ENCODE data around the gene SERTAD3. TPM values are rescaled to one million over a fixed set of nuclear protein-coding genes. Genes with fewer than 3 reads are reported as not detected.
A peak's percentile ranks its signal among the peaks of the same experiment; 100 is the strongest.
"Not testable (repeated sequence)": the region's sequence is repeated elsewhere in the genome, so short reads cannot be mapped to it uniquely, and the experiment has no call there.

The SERTAD3 gene
- polyA plus RNA-seq, 1 donor: 30.6 TPM

DNA sequence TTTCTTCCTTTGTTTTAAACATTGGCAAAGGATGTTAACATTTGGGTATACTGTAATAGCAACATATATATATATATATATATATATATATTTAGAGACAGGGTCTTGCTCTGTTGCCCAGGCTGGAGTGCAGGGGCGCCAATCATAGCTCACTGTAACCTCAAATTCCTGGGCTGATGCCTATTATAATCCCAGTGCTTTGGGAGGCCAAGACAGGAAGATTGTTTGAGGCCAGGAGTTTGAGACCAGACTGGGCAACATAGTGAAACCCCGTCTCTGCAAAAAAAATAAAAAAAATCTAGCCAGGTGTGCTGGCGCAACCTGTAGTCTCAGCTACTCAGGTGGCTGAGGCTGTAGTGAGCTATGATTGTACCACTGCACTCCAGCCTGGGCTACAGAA, 16.1 kb upstream of the SERTAD3 start:
- no peak for DNase-seq

DNA sequence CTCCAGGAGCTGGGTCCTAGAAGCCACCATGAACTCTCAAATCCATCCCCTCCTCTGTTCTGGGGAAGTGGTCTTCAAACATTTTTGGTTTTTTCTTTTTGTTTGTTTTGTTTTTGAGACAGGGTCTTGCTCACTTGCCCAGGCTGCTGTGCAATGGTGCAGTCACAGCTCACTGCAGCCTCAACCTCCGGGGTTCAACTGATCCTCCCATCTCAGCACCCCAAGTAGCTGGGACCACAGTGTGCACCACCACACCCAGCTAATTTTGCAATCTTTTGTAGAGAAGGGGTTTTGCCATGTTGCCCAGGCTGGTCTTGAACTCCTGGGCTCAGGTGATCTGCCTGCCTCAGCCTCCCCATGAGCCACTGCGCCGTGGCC, 14.5 kb upstream of the SERTAD3 start:
- DNase-seq: no peak

DNA sequence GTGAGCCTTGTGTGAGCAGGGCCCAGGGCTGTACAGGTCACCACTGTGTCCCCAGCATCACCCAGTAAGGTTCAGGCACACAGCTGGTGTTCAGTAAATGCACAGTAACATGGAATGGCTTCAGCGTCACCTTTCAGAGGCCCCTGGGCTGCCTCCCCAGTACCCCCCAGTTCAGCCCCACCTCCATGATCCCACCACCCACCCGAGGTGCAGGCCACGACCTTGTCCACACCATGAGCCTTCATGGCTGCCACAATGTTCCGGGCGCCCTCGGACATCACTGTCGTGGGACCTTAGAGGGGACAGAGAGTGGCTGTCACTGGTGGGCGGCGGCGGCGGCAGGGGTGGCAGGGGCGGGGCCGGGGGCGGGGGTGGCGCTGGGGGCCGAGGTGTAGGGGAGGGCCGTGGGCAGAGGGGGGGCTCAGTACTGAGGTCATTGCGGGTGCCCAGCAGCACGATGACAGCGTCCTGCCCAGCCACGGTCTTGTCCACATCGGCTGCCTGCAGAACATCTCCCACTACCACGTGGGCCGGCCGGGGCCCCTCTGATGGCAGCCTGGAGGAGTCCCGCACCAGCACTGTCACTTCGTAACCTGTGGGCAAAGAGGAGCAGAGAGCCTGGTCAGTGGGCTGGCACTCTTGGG, 13.9 kb upstream of the SERTAD3 start:
- DNase-seq: no peak

DNA sequence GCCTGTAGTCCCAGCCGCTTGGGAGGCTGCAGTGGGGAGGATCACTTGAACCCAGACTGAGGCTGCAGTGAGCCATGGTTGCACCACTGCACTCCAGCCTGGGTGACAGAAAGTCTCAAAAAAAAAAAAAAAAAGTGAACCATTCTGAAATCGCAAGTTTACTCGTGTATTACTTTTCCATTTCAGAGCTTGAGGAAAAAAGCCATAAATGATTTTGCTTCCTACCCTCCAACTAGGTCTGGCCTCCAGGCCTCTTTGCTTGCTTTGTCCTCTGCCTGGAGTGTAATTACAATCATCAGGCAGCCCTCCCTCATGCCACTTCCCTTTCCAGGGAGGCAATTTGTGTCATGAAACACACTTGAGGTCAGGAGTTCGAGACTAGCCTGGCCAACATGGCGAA, 12.9 kb upstream of the SERTAD3 start:
- no peak for DNase-seq

DNA sequence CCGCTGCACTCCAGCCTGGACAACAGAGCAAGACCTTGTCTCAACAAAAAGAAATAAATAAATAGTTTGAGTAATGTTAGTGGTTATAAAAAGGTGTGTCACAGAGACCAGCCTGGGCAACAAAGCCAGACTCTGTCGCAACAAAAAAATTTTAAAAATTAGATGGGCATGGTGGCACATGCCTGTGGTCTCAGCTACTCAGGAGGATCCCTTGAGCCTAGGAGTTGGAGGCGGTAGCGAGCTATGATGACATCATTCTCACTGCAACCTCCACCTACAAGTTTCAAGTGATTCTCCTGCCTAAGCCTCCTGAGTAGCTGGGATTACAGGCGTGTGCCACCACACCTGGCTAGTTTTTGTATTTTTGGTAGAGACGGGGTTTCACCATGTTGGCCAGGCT, 9.8 kb upstream of the SERTAD3 start:
- DNase-seq: not testable (repeated sequence)

DNA sequence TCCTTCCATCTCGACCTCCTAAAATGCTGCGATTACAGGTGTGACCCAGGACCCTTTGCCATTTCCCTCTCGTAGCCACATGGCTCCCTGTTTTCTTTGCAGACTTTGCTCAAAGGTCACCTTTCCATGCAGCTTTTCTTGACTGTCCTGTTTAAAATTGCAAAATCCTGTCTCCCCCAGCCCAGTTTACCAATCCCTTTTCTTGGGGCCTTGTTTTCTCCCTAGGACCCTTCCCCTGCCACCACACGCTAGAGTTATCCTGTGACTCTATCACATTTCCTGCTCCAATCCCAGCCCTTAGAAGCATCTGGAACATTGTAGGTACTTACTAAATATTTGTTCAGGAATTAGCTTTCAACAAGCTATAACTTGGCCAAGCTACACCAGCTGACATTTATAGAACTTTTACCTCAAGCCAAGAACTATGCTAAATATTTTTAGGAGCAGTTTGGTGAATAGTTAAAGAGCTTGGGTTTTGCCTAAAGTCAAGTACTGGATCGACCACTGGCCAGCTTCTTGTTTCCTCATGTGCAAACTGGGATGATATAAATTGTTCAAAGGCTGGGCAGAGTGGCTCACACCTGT, 9.1 kb upstream of the SERTAD3 start:
- no peak for DNase-seq

DNA sequence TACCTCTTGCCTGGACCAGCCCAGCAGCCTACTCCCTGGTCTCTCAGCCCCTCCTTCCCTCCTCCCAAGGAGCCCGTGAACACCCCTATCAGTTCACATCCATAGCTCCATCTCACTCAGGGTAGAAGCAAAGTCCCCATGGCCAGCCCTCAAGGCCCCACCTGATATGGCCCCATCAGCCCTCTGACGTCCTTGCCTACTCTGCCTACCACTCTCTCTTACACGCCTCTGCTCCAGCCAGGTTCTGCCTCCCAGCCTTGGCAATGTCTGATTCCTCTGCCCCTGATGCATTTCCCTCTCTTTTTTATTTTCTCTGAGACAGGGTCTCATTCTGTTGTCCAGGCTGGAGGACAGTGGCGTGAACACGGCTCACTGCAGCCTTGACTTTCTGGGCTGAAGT, 7.9 kb upstream of the SERTAD3 start:
- no peak for DNase-seq

DNA sequence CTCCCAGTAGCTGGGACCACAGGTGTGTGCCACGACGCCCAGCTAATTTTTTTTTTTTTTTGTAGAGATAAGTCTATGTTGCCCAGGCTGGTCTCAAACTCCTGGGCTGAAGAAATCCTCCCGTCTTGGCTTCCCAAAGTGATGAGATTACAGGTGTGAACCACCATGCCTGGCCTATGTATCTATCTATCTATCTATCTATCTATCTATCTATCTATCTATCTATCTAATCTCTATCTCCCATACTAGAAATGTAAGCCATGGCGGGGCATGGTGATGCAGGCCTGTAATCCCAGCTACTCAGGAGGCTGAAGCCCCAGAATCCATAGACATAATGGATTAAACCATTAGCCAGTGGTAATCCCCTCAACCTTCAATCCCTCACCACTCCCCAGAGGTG, 6.5 kb upstream of the SERTAD3 start:
- no peak for DNase-seq

DNA sequence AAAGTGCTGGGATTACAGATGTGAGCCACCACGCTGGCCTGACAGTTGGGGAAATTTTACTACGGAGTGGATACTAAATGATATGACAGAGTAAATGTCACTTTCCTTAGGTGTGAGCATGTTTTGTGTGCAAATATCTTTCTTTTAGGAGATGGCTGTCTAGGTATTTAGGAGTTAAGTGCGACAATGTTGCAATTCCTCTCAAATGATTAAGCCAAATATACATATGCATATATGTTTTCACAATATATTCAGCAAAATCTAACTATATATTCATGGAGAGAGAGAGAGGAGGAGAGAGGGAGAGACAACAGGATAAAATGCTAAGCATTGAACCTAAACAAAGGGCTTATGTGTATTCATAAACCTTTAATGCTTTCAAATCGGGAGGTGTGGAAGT, 5.4 kb upstream of the SERTAD3 start:
- DNase-seq: no peak

DNA sequence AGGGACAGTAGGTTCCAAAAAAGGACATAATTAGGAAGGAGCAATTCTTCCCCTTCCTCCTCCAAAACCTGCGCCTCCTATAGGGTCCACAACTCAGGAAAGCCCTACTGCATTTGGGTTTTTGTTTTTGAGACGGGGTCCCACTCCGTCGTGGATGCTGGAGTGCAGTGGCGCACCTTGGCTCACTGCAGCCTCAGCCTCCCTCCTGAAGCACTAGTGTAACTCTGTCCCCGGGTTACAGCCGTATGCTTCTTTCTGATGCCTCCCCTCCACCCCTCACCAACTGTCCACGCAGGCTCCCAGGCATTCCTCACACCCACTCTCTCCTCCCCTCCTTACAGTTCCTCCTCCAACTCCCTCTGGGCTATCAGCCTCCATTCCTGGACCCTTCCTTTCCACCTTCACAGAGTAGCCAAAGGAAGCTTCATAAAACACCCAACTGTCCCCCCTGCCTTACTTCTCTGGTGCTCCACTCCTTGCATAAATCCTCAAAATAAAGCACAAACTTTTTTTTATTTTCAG, 2.2 kb upstream of the SERTAD3 start:
- DNase-seq: no peak

DNA sequence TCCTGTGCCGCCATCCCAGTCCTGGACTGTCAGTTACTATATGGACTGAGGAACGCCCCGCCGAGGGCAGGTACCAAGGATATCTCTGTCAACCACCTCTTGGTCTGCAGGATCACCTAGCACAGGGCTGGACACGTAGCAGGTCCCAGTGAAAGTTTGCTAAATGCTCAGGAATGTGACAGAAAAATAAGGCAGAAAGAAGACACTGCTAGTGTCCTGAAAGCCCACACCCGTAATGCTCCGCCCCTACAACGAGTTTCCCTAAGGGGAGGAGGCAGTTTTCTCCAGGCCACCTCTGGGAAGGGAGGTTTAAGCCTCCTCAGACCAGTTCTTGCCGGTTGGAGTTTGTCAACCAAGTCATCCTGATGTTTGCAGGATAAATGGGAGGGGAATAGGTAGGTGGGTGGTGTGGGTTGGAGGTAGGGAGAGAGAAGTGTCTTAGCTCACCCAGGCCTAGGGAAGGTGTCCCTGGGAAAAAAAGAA, 1.7 kb upstream of the SERTAD3 start:
- DNase-seq: no peak

DNA sequence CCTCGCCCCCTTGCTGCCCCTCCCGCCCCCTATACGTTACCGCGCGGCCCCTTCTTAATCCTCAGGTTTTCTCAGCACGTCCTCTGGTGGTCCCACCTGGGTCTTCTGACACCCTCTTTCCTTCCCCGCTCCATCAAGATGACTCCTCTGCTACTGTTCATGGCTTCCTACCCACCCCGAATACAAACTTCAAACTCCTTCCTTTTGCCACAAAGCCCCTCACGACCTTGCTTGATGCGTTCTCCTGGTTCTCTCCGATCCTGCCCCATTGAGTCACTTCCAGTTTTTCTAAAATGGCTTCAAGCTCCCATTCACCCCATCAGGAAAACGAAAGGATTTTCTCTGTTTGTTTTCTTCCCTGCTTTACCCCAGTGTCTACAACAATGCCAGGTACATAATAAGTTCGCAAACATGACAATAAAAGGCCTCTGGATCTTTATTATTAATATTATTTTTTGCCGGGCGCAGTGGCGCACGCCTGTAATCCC, 734 bp upstream of the SERTAD3 start:
- DNase-seq: no peak

DNA sequence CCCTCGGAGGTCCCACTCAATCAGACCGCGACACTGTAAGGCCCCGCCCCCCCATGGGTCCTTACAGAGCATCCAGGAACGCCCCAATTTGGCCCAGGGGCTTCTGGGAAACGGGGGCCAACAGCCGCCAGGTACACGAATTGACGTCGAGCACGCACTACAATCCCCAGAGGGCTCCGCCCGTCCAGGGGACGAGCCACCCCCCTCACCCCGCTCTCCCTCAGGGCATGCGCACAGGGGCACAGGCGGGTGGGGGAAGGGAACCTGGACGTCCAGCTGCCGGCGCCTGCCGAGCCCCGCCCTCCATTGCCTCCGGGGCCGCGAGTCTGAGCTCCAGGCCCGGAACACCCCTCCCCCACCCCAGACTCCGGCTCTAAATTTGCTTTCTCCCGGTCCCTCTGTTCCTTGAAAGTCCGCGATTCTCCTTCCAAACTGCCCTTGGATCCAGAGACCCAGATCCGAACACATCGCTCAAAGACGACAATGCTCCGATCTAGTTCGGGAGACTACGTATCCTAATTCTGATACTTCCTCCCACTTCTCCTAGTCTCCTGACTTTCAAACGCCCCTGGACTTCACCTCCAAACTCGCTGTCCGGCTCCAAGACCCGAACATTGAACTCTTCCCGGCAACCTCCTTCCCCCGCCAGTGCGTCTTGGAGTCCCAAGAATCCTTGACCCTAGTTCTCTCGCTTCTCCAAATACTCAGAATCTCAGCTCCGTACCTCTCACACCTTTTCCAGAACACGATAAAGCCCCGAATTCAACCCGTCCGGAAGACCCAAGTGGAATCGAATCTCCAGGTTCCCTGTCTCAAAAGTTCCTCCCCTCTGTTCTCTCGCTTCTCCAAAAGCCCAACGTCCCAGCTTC, 770 bp downstream of the SERTAD3 start:
- DNase-seq: peak; percentile 100

DNA sequence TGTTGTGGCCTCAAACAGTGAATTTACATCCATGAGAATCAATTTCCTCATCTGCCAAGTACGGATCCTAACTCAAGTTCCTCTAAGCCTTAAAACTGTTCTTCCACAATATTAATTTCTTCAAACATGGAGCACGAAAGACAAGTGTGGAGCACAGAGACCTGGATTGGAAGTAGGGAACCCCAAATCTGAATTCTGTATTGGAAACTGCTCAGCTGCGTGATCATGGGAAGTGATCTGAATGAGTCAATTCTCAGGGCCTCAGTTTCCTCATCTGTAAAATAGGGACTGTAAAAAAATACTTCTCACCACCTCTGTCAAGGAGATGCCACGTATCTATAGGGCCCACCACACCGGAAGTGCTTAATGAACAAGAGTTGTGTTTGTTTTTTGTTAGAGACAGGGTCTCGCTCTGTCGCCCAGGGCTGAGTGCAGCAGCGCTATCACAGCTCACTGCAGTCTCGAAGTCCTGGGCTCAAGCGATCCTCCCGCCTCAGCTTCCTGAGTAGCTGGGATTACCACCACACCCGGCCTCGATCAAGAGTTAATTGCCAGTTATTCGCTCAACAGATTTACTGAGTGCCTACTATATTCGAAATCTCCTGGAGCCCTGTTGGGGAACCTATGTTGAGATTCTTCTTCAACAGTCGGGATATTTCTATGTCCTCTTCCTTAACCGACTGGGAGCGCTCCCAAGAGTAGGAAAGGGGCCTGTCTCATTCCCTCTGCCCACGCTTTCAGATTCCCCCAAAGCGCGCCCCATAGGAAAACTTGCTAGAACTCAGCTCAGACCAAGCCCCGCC, 1.6 kb downstream of the SERTAD3 start:
- no peak for DNase-seq

DNA sequence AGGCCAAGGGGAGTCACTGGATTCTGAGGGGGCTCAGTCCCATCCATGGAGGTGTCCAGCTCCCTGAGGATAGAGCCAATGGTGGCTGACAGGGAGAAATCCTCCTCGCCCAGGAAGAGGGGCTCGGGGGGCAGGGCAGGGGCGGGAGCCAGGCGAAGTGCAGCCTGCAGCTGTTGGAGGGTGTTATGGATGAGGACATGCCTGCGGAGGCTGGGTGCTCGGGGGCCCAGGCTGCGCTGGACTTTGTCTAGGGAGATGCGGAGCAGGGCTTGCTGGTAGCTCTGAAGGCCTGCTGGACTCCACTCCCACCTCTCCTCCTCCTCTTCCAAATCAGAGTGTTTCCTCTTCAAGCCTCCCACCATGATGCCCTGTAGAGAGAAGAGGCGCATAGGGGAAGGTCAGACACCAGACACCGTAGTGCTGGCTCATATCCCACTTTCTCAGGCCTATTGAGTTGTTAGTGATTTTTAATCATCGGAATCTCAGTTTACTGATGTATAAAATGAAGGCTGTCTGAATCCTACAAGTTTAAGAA, 2.3 kb downstream of the SERTAD3 start:
- no peak for DNase-seq

DNA sequence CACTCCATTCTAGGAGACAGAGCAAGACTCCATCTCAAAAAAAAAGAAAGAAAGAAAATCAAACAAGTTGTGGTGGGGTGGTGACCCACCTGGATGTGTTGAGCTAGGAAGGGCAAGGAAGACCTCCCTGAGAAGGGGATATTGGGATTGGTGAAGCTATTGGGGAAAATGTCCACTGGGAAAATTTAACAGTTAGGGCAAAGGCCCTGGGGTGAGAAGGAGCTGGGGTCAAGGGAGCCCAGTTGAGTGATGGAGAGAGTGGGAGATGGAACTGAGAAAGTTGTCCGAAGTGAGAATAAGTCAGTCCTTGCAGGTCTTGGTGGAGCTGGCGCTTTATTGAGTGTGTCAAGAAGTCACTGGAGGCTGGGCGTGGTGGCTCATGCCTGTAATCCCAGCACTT, 5.9 kb downstream of the SERTAD3 start:
- no peak for DNase-seq

DNA sequence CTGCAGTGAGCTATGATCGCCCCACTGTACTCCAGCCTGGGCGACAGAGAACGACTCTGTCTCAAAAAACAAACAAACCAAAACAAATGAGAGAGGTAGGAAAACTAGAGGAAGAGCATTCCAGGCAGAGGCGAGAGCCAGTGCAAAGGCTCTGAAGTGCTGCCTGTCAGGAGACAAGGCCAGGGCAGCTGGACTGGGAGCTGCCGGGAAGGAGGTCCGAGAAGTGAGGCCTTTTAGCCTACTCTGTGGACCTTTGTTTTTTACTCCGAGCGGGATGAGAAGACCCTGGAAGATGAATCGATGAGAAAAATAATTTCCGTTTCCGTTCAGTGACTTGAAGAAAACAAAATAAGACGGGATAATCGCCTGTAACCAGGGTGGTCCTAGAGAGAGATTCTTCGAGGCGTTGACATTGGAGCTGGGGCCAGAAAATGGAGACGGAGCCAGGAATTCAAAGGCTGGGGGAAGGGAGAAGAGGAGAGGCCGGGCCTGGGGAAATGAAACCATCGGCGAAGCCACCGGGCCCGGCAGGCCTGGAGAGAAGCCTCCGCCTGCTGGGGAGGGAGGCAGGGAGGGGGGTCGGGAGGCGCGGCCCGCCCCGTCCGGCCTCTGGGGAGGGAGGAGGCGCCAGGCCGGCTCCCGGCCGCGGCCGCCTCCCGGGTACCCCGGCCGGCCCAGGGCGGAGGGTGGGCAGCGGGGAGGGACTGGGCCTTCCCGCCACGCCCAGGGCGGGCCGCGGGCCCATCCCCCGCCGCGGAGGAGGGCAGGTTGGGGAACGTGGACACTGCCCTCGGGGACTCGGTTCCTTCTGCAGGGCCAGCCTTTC, 10.5 kb downstream of the SERTAD3 start:
- DNase-seq: peak; percentile 94

DNA sequence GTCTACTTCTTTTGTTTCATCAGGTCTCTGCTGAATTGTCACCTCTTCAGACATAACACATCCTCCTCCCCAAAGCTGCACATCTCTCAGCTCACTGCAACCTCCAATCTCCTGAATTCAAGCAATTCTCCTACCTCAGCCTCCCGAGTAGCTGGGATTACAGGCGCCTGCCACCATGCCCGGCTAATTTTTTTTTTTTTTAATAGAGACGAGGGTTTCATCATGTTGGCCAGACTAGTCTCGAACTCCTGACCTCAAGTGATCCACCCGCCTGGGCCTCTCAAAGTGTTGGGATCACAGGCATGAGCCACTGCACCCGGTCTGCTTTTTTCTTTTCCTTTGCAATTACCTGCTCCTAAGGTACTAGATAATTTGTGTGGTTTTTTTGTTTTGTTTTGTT, 11.4 kb downstream of the SERTAD3 start:
- DNase-seq: not testable (repeated sequence)

DNA sequence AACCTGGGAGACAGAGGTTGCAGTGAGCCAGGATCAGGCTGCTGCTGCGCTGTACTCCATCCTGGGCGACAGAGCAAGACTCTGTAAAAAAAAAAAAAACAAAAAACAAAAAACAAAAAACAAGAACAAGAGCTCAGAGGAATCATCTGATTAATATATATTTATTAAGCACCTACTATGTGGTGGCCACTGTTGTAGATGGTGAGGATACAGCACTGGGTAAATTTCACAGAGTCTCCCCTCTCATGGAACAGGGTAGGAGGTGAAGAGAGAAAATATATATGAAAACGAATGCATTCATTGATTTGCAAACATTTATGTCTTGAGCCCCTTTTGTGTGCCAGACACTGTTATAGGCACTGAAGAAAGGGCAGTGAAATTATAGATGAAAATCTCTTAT, 12.4 kb downstream of the SERTAD3 start:
- DNase-seq: no peak

DNA sequence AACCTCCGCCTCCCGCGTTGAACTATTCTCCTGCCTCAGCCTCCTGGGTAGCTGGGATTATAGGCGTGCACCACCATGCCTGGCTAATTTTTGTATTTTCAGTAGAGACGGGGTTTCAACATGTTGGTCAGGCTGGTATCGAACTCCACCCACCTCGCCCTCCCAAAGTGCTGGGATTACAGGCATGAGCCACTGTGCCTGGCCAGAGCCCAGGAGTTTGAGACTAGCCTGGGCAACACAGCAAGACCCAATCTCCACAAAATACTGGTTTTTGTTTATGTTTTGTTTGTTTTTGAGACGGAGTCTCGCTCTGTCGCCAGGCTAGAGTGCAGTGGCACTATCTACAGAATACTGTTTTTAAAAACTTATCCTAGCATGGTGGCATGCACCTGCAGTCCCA, 13.9 kb downstream of the SERTAD3 start:
- DNase-seq: not testable (repeated sequence)

DNA sequence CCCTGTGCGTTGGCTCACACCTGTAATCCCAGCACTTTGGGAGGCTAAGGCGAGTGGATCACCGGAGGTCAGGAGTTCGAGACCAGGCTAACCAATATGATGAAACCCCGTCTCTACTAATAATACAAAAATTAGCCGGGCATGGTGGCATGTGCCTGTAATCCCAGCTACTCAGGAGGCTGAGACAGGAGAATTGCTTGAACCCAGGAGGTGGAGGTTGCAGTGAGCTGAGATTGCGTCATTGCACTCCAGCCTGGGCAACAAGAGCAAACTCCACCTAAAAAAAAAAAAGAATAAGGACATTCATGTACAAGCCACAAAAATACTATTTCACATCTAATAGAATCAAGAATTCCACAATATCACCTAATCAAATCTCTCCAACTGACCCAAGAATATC, 15.9 kb downstream of the SERTAD3 start:
- not testable (repeated sequence) for DNase-seq
